Neural cell (in vitro differentiated cells): ENCODE data around the gene CRYZ.

Experiments
- CTCF ChIP-seq: fragments of 450-650 bp; IDR thresholded peaks from 2 replicates; pipeline ENCODE4 v1.5.1; 2014; ENCODE audit warnings: antibody characterized with exemption, mild to moderate bottlenecking, moderate library complexity; ENCODE audit not compliant: poor library complexity, severe bottlenecking
- EP300 ChIP-seq: fragments of 450-650 bp; conservative IDR thresholded peaks from 2 replicates; pipeline ENCODE4 v1.6.1; 2014; ENCODE audit warnings: antibody characterized with exemption, mild to moderate bottlenecking, moderate library complexity; ENCODE audit not compliant: poor library complexity, severe bottlenecking

GRCh38 chr1:74777525-74777924, 44.7 kb upstream of the CRYZ start:
- TF ChIP-seq EP300 (no peak), CTCF (no peak)
